SU-DHL-6 (cell line): ENCODE data around the gene INAFM1.

Experiments
- H2AFZ ChIP-seq: fragments of 200-600 bp; sonication (generic); 2 replicates; pipeline ENCODE4 v1.6.1; 2014; ENCODE audit warnings: low read depth, mild to moderate bottlenecking, moderate library complexity, mixed read lengths, antibody characterized with exemption, low read length; ENCODE audit not compliant: severe bottlenecking
- H3F3A ChIP-seq: fragments of 200-600 bp; shearing (Covaris generic); 2 replicates; pipeline ENCODE4 v1.6.0; 2016; ENCODE audit warnings: antibody characterized with exemption, mild to moderate bottlenecking; ENCODE audit not compliant: insufficient read depth
- H3K27ac ChIP-seq: fragments of 200-600 bp; sonication (generic); 2 replicates; pipeline ENCODE4 v1.5.1; 2016; ENCODE audit warnings: low read depth, mild to moderate bottlenecking, low read length, moderate library complexity, mixed read lengths
- H3K27me3 ChIP-seq: fragments of 200-600 bp; sonication (generic), shearing (Covaris generic); 2 replicates; pipeline ENCODE4 v1.6.0; 2014; ENCODE audit warnings: mild to moderate bottlenecking, low read length
- H3K36me3 ChIP-seq: fragments of 200-600 bp; sonication (generic); 2 replicates; pipeline ENCODE4 v1.6.1; 2014; ENCODE audit warnings: mild to moderate bottlenecking, low read length, mixed read lengths
- H3K4me2 ChIP-seq: fragments of 300-600, 200-600 bp; shearing (Covaris generic), sonication (generic); 2 replicates; pipeline ENCODE4 v1.6.0; 2014; ENCODE audit warnings: low read length, low read depth, mild to moderate bottlenecking; ENCODE audit not compliant: poor library complexity, severe bottlenecking
- H3K4me3 ChIP-seq: fragments of 200-600 bp; sonication (generic); 2 replicates; pipeline ENCODE4 v1.5.1; 2014; ENCODE audit warnings: antibody characterized with exemption, low read length, mild to moderate bottlenecking, mixed read lengths; ENCODE audit not compliant: insufficient read depth, poor library complexity, severe bottlenecking
- H3K79me2 ChIP-seq: fragments of 200-600 bp; sonication (generic); 2 replicates; pipeline ENCODE4 v1.6.1; 2014; ENCODE audit warnings: mild to moderate bottlenecking, low read length, moderate library complexity; ENCODE audit not compliant: insufficient read depth
- H3K9ac ChIP-seq: fragments of 200-600 bp; sonication (generic); 2 replicates; pipeline ENCODE4 v1.7.0; 2014; ENCODE audit warnings: mild to moderate bottlenecking, low read length
- H3K9me2 ChIP-seq: fragments of 200-600 bp; sonication (generic); replicated peaks from 2 replicates; pipeline ENCODE4 v1.6.1; 2014; ENCODE audit warnings: low read length; ENCODE audit not compliant: insufficient read depth
- H3K9me3 ChIP-seq: fragments of 200-600 bp; sonication (generic); 2 replicates; pipeline ENCODE4 v1.6.1; 2014; ENCODE audit warnings: low read length, mixed read lengths; ENCODE audit not compliant: insufficient read depth
- H4K20me1 ChIP-seq: fragments of 200-600 bp; sonication (generic); 2 replicates; pipeline ENCODE4 v1.6.1; 2014; ENCODE audit warnings: low read depth, mild to moderate bottlenecking, antibody characterized with exemption, low read length, moderate library complexity, mixed read lengths
- CTCF ChIP-seq: fragments of 200-600 bp; sonication (generic); IDR thresholded peaks from one replicate; pipeline ENCODE4 v1.5.1; 2017; ENCODE audit warnings: antibody characterized with exemption, mild to moderate bottlenecking, low read length, moderate library complexity; ENCODE audit not compliant: insufficient read depth, poor library complexity, severe bottlenecking
- EZH2phosphoT487 ChIP-seq: fragments of 200-600 bp; sonication (generic), shearing (Covaris generic); conservative IDR thresholded peaks from 2 replicates; pipeline ENCODE4 v1.6.1; 2018; ENCODE audit warnings: mild to moderate bottlenecking, antibody characterized with exemption, low read length, moderate library complexity, mixed read lengths

INAFM1 gene

GRCh38 chr19:47280183-47280797 is 5.6 kb downstream of the INAFM1 start:
- no peak overlapping the region for H2AFZ ChIP-seq
- H3K9me3 ChIP-seq: no peaks in the 10 kb centered on the region
- no peak overlapping the region for H3K27ac ChIP-seq
- no peaks in the 10 kb centered on the region for H3K27me3 ChIP-seq
- no peak for TF ChIP-seq EZH2phosphoT487
- peak; percentile 21 for TF ChIP-seq CTCF
- no peaks in the 10 kb centered on the region for H4K20me1 ChIP-seq
- H3K79me2 ChIP-seq: no peaks in the 10 kb centered on the region
- no peaks in the 10 kb centered on the region for H3K9me2 ChIP-seq
- H3F3A ChIP-seq: peaks cover 7% of the 10 kb centered on the region
- H3K9ac ChIP-seq: no peak overlapping the region
- no peak overlapping the region for H3K4me3 ChIP-seq
- no peaks in the 10 kb centered on the region for H3K36me3 ChIP-seq
- H3K4me2 ChIP-seq: no peak overlapping the region

- H2AFZ ChIP-seq: no peak overlapping the region
- no peaks in the 10 kb centered on the region for H4K20me1 ChIP-seq
- H3K9ac ChIP-seq: no peak overlapping the region
- no peaks in the 10 kb centered on the region for H3K9me3 ChIP-seq
- H3K27ac ChIP-seq: no peak overlapping the region
- no peaks in the 10 kb centered on the region for H3K79me2 ChIP-seq
- H3K27me3 ChIP-seq: no peaks in the 10 kb centered on the region
- H3K4me2 ChIP-seq: no peak overlapping the region
- no peaks in the 10 kb centered on the region for H3K9me2 ChIP-seq
- no peak overlapping the region for H3K4me3 ChIP-seq
- TF ChIP-seq EZH2phosphoT487: no peak
- no peak for TF ChIP-seq CTCF
- peaks cover 7% of the 10 kb centered on the region for H3F3A ChIP-seq
- no peaks in the 10 kb centered on the region for H3K36me3 ChIP-seq
These were observed 8.8 kb downstream of the INAFM1 start for GRCh38 chr19:47283405-47284059.

- no peaks in the 10 kb centered on the region for H3K27me3 ChIP-seq
- H3K27ac ChIP-seq: no peak overlapping the region
- no peaks in the 10 kb centered on the region for H3K79me2 ChIP-seq
- H2AFZ ChIP-seq: no peak overlapping the region
- no peaks in the 10 kb centered on the region for H3K9me2 ChIP-seq
- H3K4me3 ChIP-seq: no peak overlapping the region
- H3K4me2 ChIP-seq: no peak overlapping the region
- TF ChIP-seq CTCF (peak; percentile 81), EZH2phosphoT487 (no peak)
- H3K9ac ChIP-seq: no peak overlapping the region
- H3F3A ChIP-seq: peaks cover 14% of the 10 kb centered on the region
- no peaks in the 10 kb centered on the region for H3K9me3 ChIP-seq
- H4K20me1 ChIP-seq: no peaks in the 10 kb centered on the region
- no peaks in the 10 kb centered on the region for H3K36me3 ChIP-seq
These were observed 9.7 kb downstream of the INAFM1 start for GRCh38 chr19:47284324-47284899.
